Measurements from ENCODE around the gene EZR. TPM values are rescaled to one million over a fixed set of nuclear protein-coding genes. Genes with fewer than 3 reads are reported as not detected.
"Not testable (repeated sequence)": the region's sequence is repeated elsewhere in the genome, so short reads cannot be mapped to it uniquely, and the experiment has no call there.

Gene EZR
- total RNA-seq, 1 donor from 2014 or later: 141 TPM

- no peak for DNase-seq (ENCODE audit: low spot score)
- intact Hi-C loops (cut with DNase I): no loop called here
Observed at GRCh38 chr6:158805698-158806377, 13.3 kb downstream of the EZR start.

- intact Hi-C loops (cut with DNase I): loop anchor here (5.0 kb wide), 1 partner anchor 97 kb away; no protein-coding TSS in a partner anchor
Observed at GRCh38 chr6:158804207-158804606, 15.0 kb downstream of the EZR start.

GRCh38 chr6:158803733-158804143, 15.4 kb downstream of the EZR start:
- no peak for DNase-seq (ENCODE audit: low spot score)
- intact Hi-C loops (cut with DNase I): loop anchor here (5.0 kb wide), 1 partner anchor 96 kb away; no protein-coding TSS in a partner anchor

More at GRCh38 chr6:158804207-158804606, 15.0 kb downstream of the EZR start:
- DNase-seq (ENCODE audit: low spot score): no peak

GRCh38 chr6:158801655-158802294, 17.4 kb downstream of the EZR start:
- intact Hi-C loops (cut with DNase I): loop anchor here (5.0 kb wide), 1 partner anchor 94 kb away; no protein-coding TSS in a partner anchor

GRCh38 chr6:158799051-158799792, 19.9 kb downstream of the EZR start:
- intact Hi-C loops (cut with DNase I): no loop called here
- DNase-seq (ENCODE audit: low spot score): no peak

More at GRCh38 chr6:158801655-158802294, 17.4 kb downstream of the EZR start:
- no peak for DNase-seq (ENCODE audit: low spot score)

GRCh38 chr6:158798311-158798710, 20.9 kb downstream of the EZR start:
- intact Hi-C loops (cut with DNase I): no loop called here
- DNase-seq (ENCODE audit: low spot score): no peak

- intact Hi-C loops (cut with DNase I): no loop called here
- DNase-seq (ENCODE audit: low spot score): no peak
Observed at GRCh38 chr6:158797331-158798310, 21.5 kb downstream of the EZR start.

GRCh38 chr6:158796353-158796752, 22.8 kb downstream of the EZR start:
- no peak for DNase-seq (ENCODE audit: low spot score)
- intact Hi-C loops (cut with DNase I): no loop called here

- no peak for DNase-seq (ENCODE audit: low spot score)
- intact Hi-C loops (cut with DNase I): no loop called here
Observed at GRCh38 chr6:158795516-158795915, 23.7 kb downstream of the EZR start.

GRCh38 chr6:158793432-158793831, 25.7 kb downstream of the EZR start:
- intact Hi-C loops (cut with DNase I): loop anchor here (5.0 kb wide), 1 partner anchor 179 kb away; no protein-coding TSS in a partner anchor
- DNase-seq (ENCODE audit: low spot score): no peak

GRCh38 chr6:158792505-158792904, 26.7 kb downstream of the EZR start:
- DNase-seq (ENCODE audit: low spot score): not testable (repeated sequence)
- intact Hi-C loops (cut with DNase I): loop anchor here (5.0 kb wide), 1 partner anchor 180 kb away; no protein-coding TSS in a partner anchor

GRCh38 chr6:158791274-158791855, 27.8 kb downstream of the EZR start:
- DNase-seq (ENCODE audit: low spot score): no peak
- intact Hi-C loops (cut with DNase I): loop anchor here (5.0 kb wide), 1 partner anchor 181 kb away; no protein-coding TSS in a partner anchor

GRCh38 chr6:158789115-158789917, 29.9 kb downstream of the EZR start:
- no peak for DNase-seq (ENCODE audit: low spot score)
- intact Hi-C loops (cut with DNase I): no loop called here

GRCh38 chr6:158787395-158787794, 31.8 kb downstream of the EZR start:
- intact Hi-C loops (cut with DNase I): no loop called here
- DNase-seq (ENCODE audit: low spot score): no peak

- no peak for DNase-seq (ENCODE audit: low spot score)
- intact Hi-C loops (cut with DNase I): no loop called here
Observed at GRCh38 chr6:158786645-158787304, 32.4 kb downstream of the EZR start.

GRCh38 chr6:158785036-158785435, 34.1 kb downstream of the EZR start:
- intact Hi-C loops (cut with DNase I): no loop called here
- DNase-seq (ENCODE audit: low spot score): no peak

- no peak for DNase-seq (ENCODE audit: low spot score)
- intact Hi-C loops (cut with DNase I): no loop called here
Observed at GRCh38 chr6:158784505-158784904, 34.7 kb downstream of the EZR start.

All from cardiac septum (tissue), 1 donor.